Measurements from ENCODE around the gene TBC1D5. TPM values are rescaled to one million over a fixed set of nuclear protein-coding genes. Genes with fewer than 3 reads are reported as not detected.

TBC1D5 gene
- total RNA-seq, 1 donor from 2014 or later: 74.6 TPM

DNA sequence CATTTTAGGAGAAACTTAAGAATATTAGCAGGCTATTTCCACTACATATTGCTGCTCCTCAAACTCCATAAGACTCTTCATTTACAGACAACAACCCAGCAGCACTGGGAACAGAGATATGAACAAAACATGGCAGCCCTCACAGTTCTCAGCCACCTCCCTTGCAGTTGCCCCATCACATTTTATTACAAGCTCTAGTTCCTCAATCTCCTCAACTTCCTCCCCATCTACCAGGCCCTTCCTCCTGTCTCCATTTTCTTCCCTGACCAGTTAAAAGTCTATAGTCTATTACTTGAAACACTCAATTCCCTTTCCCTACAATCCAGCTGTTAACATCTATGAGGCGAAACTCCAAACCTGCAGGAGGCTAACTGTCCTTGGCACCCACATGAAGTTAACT, 412.5 kb downstream of the TBC1D5 start:
- Histone ChIP-seq H3K4me3 (no peak overlapping the region), H3K9me3 (no peaks in the 10 kb centered on the region), H3K4me1 (no peaks in the 10 kb centered on the region), H3K36me3 (no peaks in the 10 kb centered on the region), H3K27ac (no peak overlapping the region), H3K27me3 (no peaks in the 10 kb centered on the region)
- no peak for DNase-seq
- peak; percentile 68 for ATAC-seq
- intact Hi-C loops (cut with DNase I): no loop called here
- TF ChIP-seq, protein P1, sequence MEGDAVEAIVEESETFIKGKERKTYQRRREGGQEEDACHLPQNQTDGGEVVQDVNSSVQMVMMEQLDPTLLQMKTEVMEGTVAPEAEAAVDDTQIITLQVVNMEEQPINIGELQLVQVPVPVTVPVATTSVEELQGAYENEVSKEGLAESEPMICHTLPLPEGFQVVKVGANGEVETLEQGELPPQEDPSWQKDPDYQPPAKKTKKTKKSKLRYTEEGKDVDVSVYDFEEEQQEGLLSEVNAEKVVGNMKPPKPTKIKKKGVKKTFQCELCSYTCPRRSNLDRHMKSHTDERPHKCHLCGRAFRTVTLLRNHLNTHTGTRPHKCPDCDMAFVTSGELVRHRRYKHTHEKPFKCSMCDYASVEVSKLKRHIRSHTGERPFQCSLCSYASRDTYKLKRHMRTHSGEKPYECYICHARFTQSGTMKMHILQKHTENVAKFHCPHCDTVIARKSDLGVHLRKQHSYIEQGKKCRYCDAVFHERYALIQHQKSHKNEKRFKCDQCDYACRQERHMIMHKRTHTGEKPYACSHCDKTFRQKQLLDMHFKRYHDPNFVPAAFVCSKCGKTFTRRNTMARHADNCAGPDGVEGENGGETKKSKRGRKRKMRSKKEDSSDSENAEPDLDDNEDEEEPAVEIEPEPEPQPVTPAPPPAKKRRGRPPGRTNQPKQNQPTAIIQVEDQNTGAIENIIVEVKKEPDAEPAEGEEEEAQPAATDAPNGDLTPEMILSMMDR (IDR thresholded peaks at IDR 0.05): no peak

DNA sequence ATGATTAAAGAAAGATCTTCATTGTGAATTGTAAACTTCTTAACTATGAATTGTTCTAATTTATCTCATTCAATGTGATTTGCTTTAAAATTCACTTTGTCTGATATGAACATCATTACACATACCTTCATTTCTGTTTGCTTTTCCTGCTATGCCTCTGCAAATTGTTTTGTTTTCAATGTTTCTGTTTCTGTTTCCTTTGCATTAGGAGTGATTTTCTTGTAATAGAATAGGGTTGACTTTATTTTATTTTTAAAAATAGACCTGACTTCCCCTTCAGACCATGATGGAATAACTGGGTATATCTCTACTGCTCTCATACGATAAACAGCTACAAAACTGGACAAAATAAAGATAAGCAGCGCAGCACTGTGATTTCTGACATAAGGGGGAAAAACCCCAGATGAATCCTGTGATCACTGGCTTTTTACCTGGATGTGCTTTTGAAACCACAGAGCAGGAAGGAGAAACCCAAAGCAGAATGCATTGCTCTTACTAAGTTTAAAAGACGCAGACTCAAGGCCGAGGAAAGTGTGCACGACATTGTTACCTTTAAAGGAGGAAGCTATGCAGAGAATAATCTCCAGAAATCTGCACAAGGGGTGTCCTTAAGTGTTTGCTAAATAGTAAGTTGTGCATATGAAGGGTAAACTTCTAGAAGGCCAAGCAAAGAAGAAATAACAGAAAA, 420.2 kb downstream of the TBC1D5 start:
- Histone ChIP-seq H3K4me1 (no peaks in the 10 kb centered on the region), H3K36me3 (no peaks in the 10 kb centered on the region), H3K9me3 (no peaks in the 10 kb centered on the region), H3K27me3 (no peaks in the 10 kb centered on the region), H3K4me3 (no peak overlapping the region), H3K27ac (no peak overlapping the region)
- no peak for DNase-seq
- intact Hi-C loops (cut with DNase I): no loop called here
- ATAC-seq: no peak
- TF ChIP-seq, protein P1 (IDR thresholded peaks at IDR 0.05): no peak

DNA sequence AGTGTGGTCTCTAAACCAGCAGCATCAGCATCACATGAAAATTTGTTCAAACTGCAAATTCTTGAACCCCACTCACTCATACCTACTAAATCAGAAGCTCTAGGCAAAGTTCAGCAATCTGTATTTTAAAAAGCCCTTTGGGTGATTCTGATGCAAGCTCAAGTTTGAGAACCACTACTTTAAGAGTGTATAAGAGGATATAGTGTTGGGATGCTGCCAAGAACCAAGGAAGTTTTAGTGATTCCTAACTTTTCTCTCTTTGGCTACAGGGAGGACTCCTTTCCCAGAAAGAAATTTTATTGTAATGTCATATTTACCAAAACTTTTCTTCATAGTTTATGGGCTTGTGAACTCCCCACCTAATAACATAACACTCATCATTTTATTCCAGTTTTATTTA, 422.2 kb downstream of the TBC1D5 start:
- Histone ChIP-seq H3K9me3 (no peaks in the 10 kb centered on the region), H3K27me3 (no peaks in the 10 kb centered on the region), H3K4me1 (no peaks in the 10 kb centered on the region), H3K36me3 (no peaks in the 10 kb centered on the region), H3K4me3 (no peak overlapping the region), H3K27ac (no peak overlapping the region)
- intact Hi-C loops (cut with DNase I): no loop called here
- no peak for ATAC-seq
- TF ChIP-seq, protein P1 (IDR thresholded peaks at IDR 0.05): no peak
- DNase-seq: no peak

DNA sequence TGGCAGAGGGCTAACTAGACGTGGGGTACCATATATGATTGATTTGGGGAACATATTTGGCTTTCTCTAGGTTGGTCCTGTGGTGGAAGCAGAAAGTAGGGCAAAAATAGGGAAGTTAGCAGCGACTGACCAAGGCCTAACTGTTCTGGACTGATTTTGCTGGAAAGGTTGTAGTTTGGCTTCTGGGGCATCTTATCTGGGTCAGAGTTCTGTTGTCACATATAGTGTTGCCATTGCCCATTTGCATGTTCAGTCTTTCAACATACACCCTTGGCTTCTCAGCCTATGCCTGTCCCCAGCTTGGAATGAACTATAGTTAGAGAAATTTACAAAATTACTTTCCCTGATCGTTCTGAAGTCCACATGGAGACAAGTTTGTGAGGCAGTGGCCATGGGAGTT, 426.5 kb downstream of the TBC1D5 start:
- no peaks in the 10 kb centered on the region for H3K36me3 ChIP-seq
- no peaks in the 10 kb centered on the region for H3K9me3 ChIP-seq
- DNase-seq (no peak), ATAC-seq (peak; percentile 41)
- TF ChIP-seq, protein P1 (IDR thresholded peaks at IDR 0.05): no peak
- no peaks in the 10 kb centered on the region for H3K4me1 ChIP-seq
- H3K4me3 ChIP-seq: no peak overlapping the region
- H3K27me3 ChIP-seq: no peaks in the 10 kb centered on the region
- no peak overlapping the region for H3K27ac ChIP-seq
- intact Hi-C loops (cut with DNase I): no loop called here

DNA sequence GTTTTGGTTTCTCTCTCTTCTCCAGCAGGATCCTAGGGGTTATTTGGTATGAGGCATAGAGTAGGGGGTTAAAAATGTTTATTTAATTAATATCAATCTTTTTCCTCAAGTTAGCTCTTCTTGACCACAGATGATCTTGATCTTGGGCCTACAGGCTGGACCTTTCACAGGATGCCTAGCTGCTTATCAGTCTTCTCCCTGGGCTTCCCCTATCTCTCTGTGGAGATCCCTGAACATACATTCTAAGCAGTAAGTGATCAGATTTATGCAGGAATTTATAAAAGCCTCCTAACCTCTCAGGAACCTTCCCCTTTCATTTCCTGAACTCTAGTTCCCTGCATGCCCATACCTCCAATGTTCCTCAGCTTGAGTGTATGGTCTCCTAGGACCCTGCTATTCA, 428.3 kb downstream of the TBC1D5 start:
- no peaks in the 10 kb centered on the region for H3K27me3 ChIP-seq
- no peaks in the 10 kb centered on the region for H3K36me3 ChIP-seq
- TF ChIP-seq, protein P1 (IDR thresholded peaks at IDR 0.05): no peak
- no peaks in the 10 kb centered on the region for H3K4me1 ChIP-seq
- ATAC-seq (no peak), DNase-seq (no peak)
- intact Hi-C loops (cut with DNase I): no loop called here
- no peaks in the 10 kb centered on the region for H3K9me3 ChIP-seq
- H3K4me3 ChIP-seq: no peak overlapping the region
- no peak overlapping the region for H3K27ac ChIP-seq

DNA sequence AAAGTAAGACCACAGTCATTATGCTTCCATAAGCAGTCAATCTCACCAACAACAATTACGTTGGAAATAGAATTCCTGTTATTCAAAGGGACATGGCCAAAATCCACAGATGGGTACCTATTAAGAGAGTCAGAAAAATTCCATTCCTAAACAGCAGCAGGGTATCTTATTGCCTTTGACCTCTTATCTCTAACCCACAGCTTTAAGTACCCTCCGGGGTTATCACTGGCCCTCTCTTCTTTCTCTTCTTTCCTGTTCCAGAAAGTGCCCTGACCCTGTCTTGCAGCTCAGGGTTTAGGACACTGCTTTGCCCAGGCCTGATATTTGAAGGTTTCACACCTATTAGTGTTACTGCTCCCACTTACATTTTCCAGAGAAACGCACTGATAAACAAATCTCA, 428.7 kb downstream of the TBC1D5 start:
- no peaks in the 10 kb centered on the region for H3K9me3 ChIP-seq
- H3K4me3 ChIP-seq: no peak overlapping the region
- H3K36me3 ChIP-seq: no peaks in the 10 kb centered on the region
- TF ChIP-seq, protein P1 (IDR thresholded peaks at IDR 0.05): no peak
- H3K27me3 ChIP-seq: no peaks in the 10 kb centered on the region
- DNase-seq (no peak), ATAC-seq (no peak)
- H3K27ac ChIP-seq: no peak overlapping the region
- intact Hi-C loops (cut with DNase I): no loop called here
- no peaks in the 10 kb centered on the region for H3K4me1 ChIP-seq
